Heart right ventricle (tissue), 16 donors: Measurements from ENCODE around the gene CDC42. TPM values are rescaled to one million over a fixed set of nuclear protein-coding genes. Genes with fewer than 3 reads are reported as not detected.
A peak's percentile ranks its signal among the peaks of the same experiment; 100 is the strongest.

Experiments
- ATAC-seq, 8 donors: fragments of 200-7000 bp; cut with Tn5 transposase; one replicate each; pipeline ENCODE4 v1.9.1; 2020; ENCODE audit warnings: mild to moderate bottlenecking in 8 of 8, moderate library complexity in 8 of 8, moderate number of reproducible peaks in 1 of 8
- DNase-seq, 2 donors: peaks; one replicate each; pipeline ENCODE4 v3.0.0-alpha.2; 2020
- H3K27ac ChIP-seq, 10 donors: fragments of 200-600 bp; sonication (generic) in 2 of 10; one replicate each; pipeline versions ENCODE4 v1.5.0 to v1.8.0; 2020 to 2022; ENCODE audit warnings: mild to moderate bottlenecking in 3 of 10
- H3K27me3 ChIP-seq, 7 donors: fragments of 200-600 bp; one replicate each; pipeline ENCODE4 v1.8.0; 2021 to 2022; ENCODE audit warnings: mild to moderate bottlenecking in 2 of 7
- H3K36me3 ChIP-seq, 9 donors: fragments of 200-600 bp; sonication (generic) in 1 of 9; one replicate each; pipeline versions ENCODE4 v1.5.0 to v1.8.0; 2020 to 2022; ENCODE audit warnings: mild to moderate bottlenecking in 2 of 9
- H3K4me1 ChIP-seq, 9 donors: fragments of 200-600 bp; sonication (generic) in 1 of 9; one replicate each; pipeline versions ENCODE4 v1.5.0 to v1.8.0; 2020 to 2022; ENCODE audit warnings: mild to moderate bottlenecking in 4 of 9
- H3K4me3 ChIP-seq, 10 donors: fragments of 200-600 bp; sonication (generic) in 2 of 10; one replicate each; pipeline versions ENCODE4 v1.5.0 to v1.8.0; 2020 to 2022; ENCODE audit warnings: mild to moderate bottlenecking in 7 of 10, moderate library complexity in 2 of 10
- H3K9me3 ChIP-seq, 11 donors: fragments of 200-600 bp in 10 of 11; sonication (generic) in 2 of 11; one replicate each; pipeline versions ENCODE4 v1.5.0 to v1.8.0; 2013 to 2022; ENCODE audit warnings: mild to moderate bottlenecking in 2 of 11, control low read depth in 1 of 11, moderate library complexity in 1 of 11
- WGBS, 2 donors: extraction: QIAGEN DNeasy Blood & Tissue Kit; methylation state at CpG; one replicate each; pipeline ENCODE4 v1.1.7; 2013; ENCODE audit warnings: inconsistent platforms in 1 of 2; 5-methylcytosine and 5-hydroxymethylcytosine counted together
- intact Hi-C, 10 donors: fragments of 100-400 bp; cut with DNase I; formaldehyde crosslinking; loops; one replicate each; pipeline versions ENCODE4 v1.11.1 to v1.14.2; 2022
- polyA plus RNA-seq, 2 donors: library from polyadenylated mRNA; stranded (reverse); fragments of 200-250 nt; gene quantifications; one replicate each; pipeline ENCODE4 v1.2.3, GENCODE V29; 2013
- total RNA-seq, 10 donors: library from RNA; stranded (reverse); fragmentation: NEBNext Ultra II Directional in 3 of 10; extraction: Animal tissue kit (Norgen Biotek cat#: 25700) in 3 of 10; gene quantifications; one replicate each; pipeline versions ENCODE4 v1.2.1 to v1.2.4, GENCODE V29; 2021 to 2023
- TF ChIP-seq, protein P1 (sequence below), 9 donors: fragments of 200-600 bp; sonication (generic) in 2 of 9; IDR thresholded peaks; one replicate each; pipeline versions ENCODE4 v1.5.0 to v1.8.0; 2021 to 2022; ENCODE audit warnings: antibody characterized with exemption in 9 of 9, mild to moderate bottlenecking in 5 of 9, moderate library complexity in 1 of 9
- donor health status: Arrhythmogenic right ventricular cardiomyopathy.
- donor health status: ischemic (EF 13 %, LVEDD 7.1; RV severe dilation, severe dysfunction).
- donor health status: healthy with polysubstance abuse.
- donor health status: DM: no; HTN: yes; CAD: no.
- donor health status: DM: no; HTN: no; CAD: no.
- donor health status: ischemic (EF 25% LVEDD 6.9; RV normal size, moderate dysfunction).
- donor health status: ischemic (EF 25% LVEDD 5.7; RV mildly dilated, moderate dysfunction).
- donor health status: healthy.
- donor health status: DM: yes; HTN: yes; CAD: no.
- donor health status: Ischemic cardiomyopathy.
- donor health status: ischemic (EF 35%, LVEDD 5.7; RV mildly dilated, moderate dysfunction).
- donor health status: nonischemic (EF 11% LVEDD 7.7; RV severe dilation, severe dysfunction).
- donor health status: DM: yes; HTN: yes; CAD: no.
- donor health status: PGD.
- donor health status: ischemic (EF 29% LVEDD 5.4; RV normal size, mild dysfunction).
- donor health status: nonischemic (EF 23%, LVEDD 6.1; RV moderate dilation, normal function).

CDC42 gene
- total and polyA plus RNA-seq, 12 donors, result 68.7 to 259 (median 168) TPM

DNA sequence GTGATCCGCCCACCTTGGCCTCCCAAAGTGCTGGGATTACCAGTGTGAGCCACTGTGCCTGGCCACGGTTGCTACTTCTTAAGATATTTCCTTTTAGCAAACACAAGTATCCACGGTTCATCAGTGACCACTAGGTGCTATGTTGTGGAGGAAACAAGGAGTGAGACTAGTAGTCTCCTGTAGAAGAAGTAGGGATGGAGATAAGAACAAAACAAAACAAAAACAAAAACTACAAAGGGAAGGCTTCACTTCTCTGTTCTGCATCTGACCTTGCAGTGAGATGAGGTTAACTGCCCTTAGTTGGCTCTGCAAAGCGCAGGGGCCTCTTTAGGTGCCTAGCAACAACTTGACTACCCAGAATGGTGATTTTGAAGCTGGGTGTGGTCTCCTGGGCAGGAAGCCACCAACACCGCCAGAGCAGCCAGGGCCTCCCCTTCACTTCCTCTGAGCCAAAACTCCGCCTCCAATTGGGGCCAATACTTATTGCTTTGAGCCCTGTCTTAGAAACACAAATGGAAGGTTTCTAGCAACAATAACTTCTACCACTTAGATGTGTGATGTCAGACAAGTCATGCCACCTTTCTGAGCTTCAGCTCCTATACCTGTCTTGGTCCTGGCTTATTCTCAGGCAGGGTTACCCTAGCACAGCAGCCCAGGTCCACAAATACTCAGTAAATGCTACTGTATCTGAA, 12.8 kb upstream of the CDC42 start:
- Histone ChIP-seq H3K4me1 (peaks cover 0 to 39% (median 12%) of the 10 kb centered on the region in 9 donors), H3K36me3 (no peaks in the 10 kb centered on the region), H3K27ac (peak overlapping the region in 9 of 10 donors; percentile 1 to 83 (median 50)), H3K9me3 (no peaks in the 10 kb centered on the region), H3K27me3 (no peaks in the 10 kb centered on the region), H3K4me3 (peak overlapping the region in 1 of 10 donors; percentile 23)
- TF ChIP-seq, protein P1, sequence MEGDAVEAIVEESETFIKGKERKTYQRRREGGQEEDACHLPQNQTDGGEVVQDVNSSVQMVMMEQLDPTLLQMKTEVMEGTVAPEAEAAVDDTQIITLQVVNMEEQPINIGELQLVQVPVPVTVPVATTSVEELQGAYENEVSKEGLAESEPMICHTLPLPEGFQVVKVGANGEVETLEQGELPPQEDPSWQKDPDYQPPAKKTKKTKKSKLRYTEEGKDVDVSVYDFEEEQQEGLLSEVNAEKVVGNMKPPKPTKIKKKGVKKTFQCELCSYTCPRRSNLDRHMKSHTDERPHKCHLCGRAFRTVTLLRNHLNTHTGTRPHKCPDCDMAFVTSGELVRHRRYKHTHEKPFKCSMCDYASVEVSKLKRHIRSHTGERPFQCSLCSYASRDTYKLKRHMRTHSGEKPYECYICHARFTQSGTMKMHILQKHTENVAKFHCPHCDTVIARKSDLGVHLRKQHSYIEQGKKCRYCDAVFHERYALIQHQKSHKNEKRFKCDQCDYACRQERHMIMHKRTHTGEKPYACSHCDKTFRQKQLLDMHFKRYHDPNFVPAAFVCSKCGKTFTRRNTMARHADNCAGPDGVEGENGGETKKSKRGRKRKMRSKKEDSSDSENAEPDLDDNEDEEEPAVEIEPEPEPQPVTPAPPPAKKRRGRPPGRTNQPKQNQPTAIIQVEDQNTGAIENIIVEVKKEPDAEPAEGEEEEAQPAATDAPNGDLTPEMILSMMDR (IDR thresholded peaks at IDR 0.05), result peak in 1 of 9 donors; percentile 15
- DNase-seq (peak; percentile 63 to 78), ATAC-seq (peak; percentile 80 to 94 (median 90))
- intact Hi-C loops, result no loop called here
- WGBS, 2 donors, result 36 to 42% methylated on average over 6 of the region's 6 CpGs

- Histone ChIP-seq H3K36me3 (no peaks in the 10 kb centered on the region), H3K9me3 (no peaks in the 10 kb centered on the region), H3K4me1 (peaks cover 0 to 42% (median 12%) of the 10 kb centered on the region in 9 donors), H3K4me3 (no peak overlapping the region), H3K27ac (peak overlapping the region in 9 of 10 donors; percentile 1 to 83 (median 50)), H3K27me3 (no peaks in the 10 kb centered on the region)
- TF ChIP-seq, protein P1 (IDR thresholded peaks at IDR 0.05), result no peak
- intact Hi-C loops, result no loop called here
- 94 to 96% methylated on average over 5 of the region's 5 CpGs for WGBS, 2 donors
- DNase-seq (no peak), ATAC-seq (no peak)
These were observed 12.3 kb upstream of the CDC42 start for GRCh38 chr1:22040286-22040623.

GRCh38 chr1:22041505-22041904, 11.0 kb upstream of the CDC42 start:
- Histone ChIP-seq H3K9me3 (peaks cover 0 to 6% (median 0%) of the 10 kb centered on the region in 11 donors), H3K4me1 (peaks cover 0 to 42% (median 12%) of the 10 kb centered on the region in 9 donors), H3K4me3 (no peak overlapping the region), H3K27me3 (no peaks in the 10 kb centered on the region), H3K36me3 (no peaks in the 10 kb centered on the region), H3K27ac (peak overlapping the region in 1 of 10 donors; percentile 83)
- WGBS, 2 donors, result 97 to 100% methylated on average over 1 of the region's 1 CpG
- DNase-seq (no peak), ATAC-seq (no peak)
- intact Hi-C loops, result no loop called here
- TF ChIP-seq, protein P1 (IDR thresholded peaks at IDR 0.05), result no peak

- TF ChIP-seq, protein P1 (IDR thresholded peaks at IDR 0.05), result no peak
- Histone ChIP-seq H3K36me3 (no peaks in the 10 kb centered on the region), H3K4me1 (peaks cover 0 to 37% (median 12%) of the 10 kb centered on the region in 9 donors), H3K27me3 (no peaks in the 10 kb centered on the region), H3K4me3 (no peak overlapping the region), H3K9me3 (peaks cover 0 to 6% (median 0%) of the 10 kb centered on the region in 11 donors), H3K27ac (no peak overlapping the region)
- no peak for DNase-seq
- intact Hi-C loops, result no loop called here
- no peak for ATAC-seq
- WGBS, 2 donors, result 70 to 82% methylated on average over 3 of the region's 3 CpGs
These were observed 9.2 kb upstream of the CDC42 start for GRCh38 chr1:22043198-22043769.
